IMR-90 (cell line): Measurements from ENCODE around the gene NTMT1.

Experiments
- BHLHE40 ChIP-seq: fragments of 150-350 bp; IDR thresholded peaks from 2 replicates; pipeline ENCODE4 v1.6.1; 2016; ENCODE audit warnings: mild to moderate bottlenecking, low read depth, low read length
- FOS ChIP-seq: fragments of 150-350 bp; IDR thresholded peaks from 2 replicates; pipeline ENCODE4 v1.6.1; 2016; ENCODE audit warnings: low read depth, low read length
- MAZ ChIP-seq: IDR thresholded peaks from 2 replicates; pipeline ENCODE4 v1.6.1; 2012; ENCODE audit warnings: low read depth, mild to moderate bottlenecking, low read length, improper control_type of control experiment, moderate library complexity, borderline replicate concordance
- MXI1 ChIP-seq: IDR thresholded peaks from 2 replicates; pipeline ENCODE4 v1.6.1; 2012; ENCODE audit warnings: low read depth, mild to moderate bottlenecking, low read length, moderate library complexity, borderline replicate concordance
- NFE2L2 ChIP-seq: fragments of 150-350 bp; IDR thresholded peaks from 2 replicates; pipeline ENCODE4 v1.6.1; 2016; ENCODE audit warnings: low read depth, mild to moderate bottlenecking, low read length
- POLR2A ChIP-seq: IDR thresholded peaks from 2 replicates; pipeline ENCODE4 v1.6.1; 2012; ENCODE audit warnings: mild to moderate bottlenecking, low read depth, low read length
- RAD21 ChIP-seq: IDR thresholded peaks from 2 replicates; pipeline ENCODE4 v1.6.1; 2012; ENCODE audit warnings: low read length, improper control_type of control experiment
- RFX5 ChIP-seq: IDR thresholded peaks from 2 replicates; pipeline ENCODE4 v1.8.0; 2012; ENCODE audit warnings: low read depth, mild to moderate bottlenecking, low read length, moderate library complexity
- SMC3 ChIP-seq: fragments of 150-350 bp; IDR thresholded peaks from 2 replicates; pipeline ENCODE4 v1.6.1; 2016; ENCODE audit warnings: low read depth, mild to moderate bottlenecking, antibody characterized with exemption, low read length, moderate library complexity
- USF2 ChIP-seq: fragments of 150-350 bp; IDR thresholded peaks from 2 replicates; pipeline ENCODE4 v1.6.1; 2017; ENCODE audit warnings: mild to moderate bottlenecking, antibody characterized with exemption, low read length, low read depth
- TF ChIP-seq, protein P1 (sequence below): conservative IDR thresholded peaks from 2 replicates; pipeline ENCODE4 v1.5.1; 2012; ENCODE audit warnings: mild to moderate bottlenecking, low read depth, low read length, improper control_type of control experiment

DNA sequence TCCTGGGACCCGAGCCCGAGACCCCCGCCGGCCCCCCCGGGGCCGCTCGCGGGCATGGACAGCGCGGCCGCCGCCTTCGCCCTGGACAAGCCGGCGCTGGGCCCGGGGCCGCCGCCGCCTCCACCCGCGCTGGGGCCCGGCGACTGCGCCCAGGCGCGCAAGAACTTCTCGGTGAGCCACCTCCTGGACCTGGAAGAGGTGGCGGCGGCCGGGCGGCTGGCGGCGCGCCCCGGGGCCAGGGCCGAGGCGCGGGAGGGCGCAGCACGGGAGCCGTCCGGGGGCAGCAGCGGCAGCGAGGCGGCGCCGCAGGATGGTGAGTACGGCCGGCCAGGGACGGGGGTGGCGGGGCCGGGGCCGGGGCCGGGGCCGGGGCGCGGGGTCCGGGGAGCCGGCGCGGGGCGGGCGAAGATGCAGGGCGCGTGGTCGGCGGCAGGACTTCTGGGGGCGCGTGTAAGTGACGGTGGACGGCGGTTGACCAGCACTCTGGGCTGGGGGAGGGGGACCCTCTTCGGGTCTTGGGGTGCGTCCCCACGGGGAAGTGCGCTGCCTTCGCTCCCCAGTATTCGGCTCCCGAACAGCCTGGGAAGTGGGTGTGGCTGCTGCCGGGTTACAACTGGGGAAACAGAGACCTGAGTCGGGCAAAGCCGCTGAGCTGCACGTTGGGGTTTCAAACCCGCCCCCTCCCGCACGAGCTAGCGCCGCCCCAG is 40.0 kb downstream of the NTMT1 start:
- TF ChIP-seq FOS: no peak
- TF ChIP-seq USF2: no peak
- no peak for TF ChIP-seq RFX5
- TF ChIP-seq, protein P1, sequence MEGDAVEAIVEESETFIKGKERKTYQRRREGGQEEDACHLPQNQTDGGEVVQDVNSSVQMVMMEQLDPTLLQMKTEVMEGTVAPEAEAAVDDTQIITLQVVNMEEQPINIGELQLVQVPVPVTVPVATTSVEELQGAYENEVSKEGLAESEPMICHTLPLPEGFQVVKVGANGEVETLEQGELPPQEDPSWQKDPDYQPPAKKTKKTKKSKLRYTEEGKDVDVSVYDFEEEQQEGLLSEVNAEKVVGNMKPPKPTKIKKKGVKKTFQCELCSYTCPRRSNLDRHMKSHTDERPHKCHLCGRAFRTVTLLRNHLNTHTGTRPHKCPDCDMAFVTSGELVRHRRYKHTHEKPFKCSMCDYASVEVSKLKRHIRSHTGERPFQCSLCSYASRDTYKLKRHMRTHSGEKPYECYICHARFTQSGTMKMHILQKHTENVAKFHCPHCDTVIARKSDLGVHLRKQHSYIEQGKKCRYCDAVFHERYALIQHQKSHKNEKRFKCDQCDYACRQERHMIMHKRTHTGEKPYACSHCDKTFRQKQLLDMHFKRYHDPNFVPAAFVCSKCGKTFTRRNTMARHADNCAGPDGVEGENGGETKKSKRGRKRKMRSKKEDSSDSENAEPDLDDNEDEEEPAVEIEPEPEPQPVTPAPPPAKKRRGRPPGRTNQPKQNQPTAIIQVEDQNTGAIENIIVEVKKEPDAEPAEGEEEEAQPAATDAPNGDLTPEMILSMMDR: no peak
- TF ChIP-seq MXI1: no peak
- TF ChIP-seq SMC3: no peak
- TF ChIP-seq RAD21: no peak
- TF ChIP-seq POLR2A: no peak
- no peak for TF ChIP-seq NFE2L2
- TF ChIP-seq MAZ: no peak
- no peak for TF ChIP-seq BHLHE40
